ENCODE measurements around the gene TMEM250.

Gene TMEM250

GRCh38 chr9:136082496-136083361 is 35.9 kb downstream of the TMEM250 start:
- DNase-seq (ENCODE audit: low spot score) = no peak

GRCh38 chr9:136081826-136082495 is 36.7 kb downstream of the TMEM250 start:
- no peak for DNase-seq (ENCODE audit: low spot score)

- DNase-seq (ENCODE audit: low spot score) = no peak
Measured at GRCh38 chr9:136081113-136081825, 37.4 kb downstream of the TMEM250 start.

- no peak for DNase-seq (ENCODE audit: low spot score)
Measured at GRCh38 chr9:136080716-136081112, 38.0 kb downstream of the TMEM250 start.

GRCh38 chr9:136079916-136080246 is 38.8 kb downstream of the TMEM250 start:
- DNase-seq (ENCODE audit: low spot score) = no peak

GRCh38 chr9:136079211-136079915 is 39.3 kb downstream of the TMEM250 start:
- no peak for DNase-seq (ENCODE audit: low spot score)

- DNase-seq (ENCODE audit: low spot score) = no peak
Measured at GRCh38 chr9:136078498-136079011, 40.1 kb downstream of the TMEM250 start.

- no peak for DNase-seq (ENCODE audit: low spot score)
Measured at GRCh38 chr9:136078024-136078423, 40.7 kb downstream of the TMEM250 start.

- DNase-seq (ENCODE audit: low spot score) = no peak
Measured at GRCh38 chr9:136077491-136077890, 41.2 kb downstream of the TMEM250 start.

- no peak for DNase-seq (ENCODE audit: low spot score)
Measured at GRCh38 chr9:136075881-136076678, 42.6 kb downstream of the TMEM250 start.

- DNase-seq (ENCODE audit: low spot score) = no peak
Measured at GRCh38 chr9:136075134-136075841, 43.4 kb downstream of the TMEM250 start.

- DNase-seq (ENCODE audit: low spot score) = no peak
Measured at GRCh38 chr9:136074706-136075105, 44.0 kb downstream of the TMEM250 start.
